GM19395 (cell line): Measurements from ENCODE around the gene NSUN3.
"Not testable (repeated sequence)": the region's sequence is repeated elsewhere in the genome, so short reads cannot be mapped to it uniquely, and the experiment has no call there.

Experiments used
- ATAC-seq: cut with Tn5 transposase; IDR thresholded peaks from one replicate; pipeline ENCODE4 v1.9.1; 2021; ENCODE audit warnings: mild to moderate bottlenecking, moderate library complexity; ENCODE audit not compliant: unreplicated experiment

The NSUN3 gene

GRCh38 chr3:94066506-94067500, 3.9 kb downstream of the NSUN3 start:
- ATAC-seq = no peak

GRCh38 chr3:94069194-94069813, 6.4 kb downstream of the NSUN3 start:
- no peak for ATAC-seq

- peak; percentile 84 for ATAC-seq
Observed at GRCh38 chr3:94070341-94070911, 7.6 kb downstream of the NSUN3 start.

GRCh38 chr3:94071713-94072284, 8.9 kb downstream of the NSUN3 start:
- ATAC-seq = peak; percentile 85

GRCh38 chr3:94076055-94076454, 13.2 kb downstream of the NSUN3 start:
- ATAC-seq = no peak

GRCh38 chr3:94080552-94080951, 17.7 kb downstream of the NSUN3 start:
- ATAC-seq = not testable (repeated sequence)

- no peak for ATAC-seq
Observed at GRCh38 chr3:94081884-94082283, 19.0 kb downstream of the NSUN3 start.

- ATAC-seq = no peak
Observed at GRCh38 chr3:94082391-94082937, 19.6 kb downstream of the NSUN3 start.

- peak; percentile 88 for ATAC-seq
Observed at GRCh38 chr3:94083261-94083660, 20.4 kb downstream of the NSUN3 start.

- ATAC-seq = no peak
Observed at GRCh38 chr3:94089126-94089525, 26.3 kb downstream of the NSUN3 start.

- no peak for ATAC-seq
Observed at GRCh38 chr3:94092086-94092485, 29.2 kb downstream of the NSUN3 start.

GRCh38 chr3:94093151-94093550, 30.3 kb downstream of the NSUN3 start:
- no peak for ATAC-seq

GRCh38 chr3:94095111-94095510, 32.2 kb downstream of the NSUN3 start:
- ATAC-seq = no peak

GRCh38 chr3:94098452-94098851, 35.6 kb downstream of the NSUN3 start:
- no peak for ATAC-seq

GRCh38 chr3:94099311-94099710, 36.5 kb downstream of the NSUN3 start:
- ATAC-seq = no peak

GRCh38 chr3:94101860-94102259, 39.0 kb downstream of the NSUN3 start:
- ATAC-seq = no peak

GRCh38 chr3:94106268-94106667, 43.4 kb downstream of the NSUN3 start:
- no peak for ATAC-seq

GRCh38 chr3:94110232-94110631, 47.4 kb downstream of the NSUN3 start:
- not testable (repeated sequence) for ATAC-seq

- ATAC-seq = no peak
Observed at GRCh38 chr3:94110854-94111253, 48.0 kb downstream of the NSUN3 start.

GRCh38 chr3:94114666-94115065, 51.8 kb downstream of the NSUN3 start:
- no peak for ATAC-seq

GRCh38 chr3:94115482-94115881, 52.6 kb downstream of the NSUN3 start:
- no peak for ATAC-seq
